ENCODE measurements around the gene HSBP1L1. TPM values are rescaled to one million over a fixed set of nuclear protein-coding genes. Genes with fewer than 3 reads are reported as not detected.
"Not testable (repeated sequence)": the region's sequence is repeated elsewhere in the genome, so short reads cannot be mapped to it uniquely, and the experiment has no call there.

Gene HSBP1L1
- total RNA-seq, 2 experiments from 2014 or later: 14.2 to 14.8 TPM

DNA sequence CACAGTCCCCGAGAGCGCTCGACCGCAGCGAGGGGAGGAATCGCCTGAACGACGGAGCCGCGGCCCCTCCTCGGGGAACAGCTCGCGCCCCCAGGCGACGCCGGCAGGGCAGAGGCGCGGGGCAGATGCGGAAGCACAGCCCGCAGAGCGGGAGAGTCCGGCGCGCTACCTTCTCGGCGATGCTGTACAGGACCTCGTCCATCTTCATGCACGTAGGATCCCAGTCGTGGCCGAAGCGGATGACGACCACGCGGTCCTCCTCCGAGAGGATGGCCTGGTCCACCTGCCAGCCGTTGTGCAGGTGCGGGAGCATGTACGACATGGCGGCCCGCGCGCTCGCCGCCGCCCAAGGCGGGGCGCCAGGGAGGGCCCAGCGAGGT lies 23.6 kb downstream of the HSBP1L1 start:
- intact Hi-C loops (cut with micrococcal nuclease): loop anchor here (1.0 to 2.0 kb wide), 10 partner anchors 23 to 919 kb away; partner anchors contain the start of genes ADNP2, ATP9B, CTDP1 and KCNG2
- H3K4me1 Mint-ChIP-seq (ENCODE audit: low read depth): peaks cover 39% of the 10 kb centered on the region
- peak overlapping the region; percentile 85 for H3K4me3 Mint-ChIP-seq
- H3K27me3 Mint-ChIP-seq (ENCODE audit: low read depth): no peaks in the 10 kb centered on the region
- H3K36me3 Mint-ChIP-seq (ENCODE audit: low read depth): peaks cover 20% of the 10 kb centered on the region
- H3K27ac Mint-ChIP-seq: peak overlapping the region; percentile 85
- CTCF ChIA-PET: interaction anchor here (0.6 to 1.5 kb wide), 2 partner anchors 20 to 47 kb away, joined by 3 to 4 read pairs; no protein-coding TSS in a partner anchor
- no peaks in the 10 kb centered on the region for H3K9me3 Mint-ChIP-seq
- DNase-seq: peak; percentile 70

DNA sequence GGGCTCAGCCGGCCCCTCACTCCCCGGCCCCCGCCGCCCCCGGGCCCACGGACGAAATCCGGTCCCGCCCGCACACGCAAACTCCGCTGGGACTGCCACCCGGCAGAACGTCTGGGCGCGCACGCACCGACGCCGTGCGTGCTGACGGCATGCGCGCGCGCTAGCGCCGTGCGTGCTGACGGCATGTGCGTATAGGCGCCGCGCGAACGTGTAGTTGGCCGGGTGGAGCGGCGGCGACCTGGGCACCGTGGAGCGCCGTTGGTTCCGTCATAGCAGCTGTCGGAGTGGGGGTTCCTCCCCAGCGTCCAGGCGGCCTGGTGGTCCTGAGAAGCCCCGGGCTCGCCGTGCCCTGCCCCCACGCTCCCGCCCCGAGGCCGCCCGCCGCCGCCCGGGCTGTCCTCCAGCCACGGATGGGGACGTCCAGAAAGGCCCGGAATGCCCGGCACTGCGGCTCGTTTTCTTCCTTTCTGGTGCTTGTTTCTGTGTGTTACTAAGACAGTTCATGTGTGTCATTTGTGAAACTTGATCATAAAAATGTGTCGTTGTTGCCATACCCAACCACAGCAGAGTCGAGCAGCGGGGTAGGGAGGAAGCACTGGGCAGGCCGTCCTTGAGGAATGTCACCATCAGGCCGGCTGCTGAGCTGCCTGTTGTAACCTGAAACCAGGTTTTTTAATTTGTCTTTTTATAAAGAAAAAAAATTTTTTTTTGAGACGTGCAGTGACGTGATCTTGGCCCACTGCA lies 24.2 kb downstream of the HSBP1L1 start, which contains the start of gene TXNL4A:
Gene TXNL4A (minus strand): TSS at position 113 of the 744 bp plus-strand sequence. CDS start 171 bp downstream, outside the sequence.
- intact Hi-C loops (cut with micrococcal nuclease): loop anchor here (1.0 to 2.0 kb wide), 10 partner anchors 23 to 919 kb away; partner anchors contain the start of genes ADNP2, ATP9B, CTDP1 and KCNG2
- Mint-ChIP-seq H3K27ac (peak within 1 kb of the TSS; percentile 85), H3K4me3 (peak within 1 kb of the TSS; percentile 85), H3K4me1 (ENCODE audit: low read depth) (peaks cover 35% of the 10 kb centered on the region), H3K27me3 (ENCODE audit: low read depth) (no peaks in the 10 kb centered on the region), H3K9me3 (no peaks in the 10 kb centered on the region), H3K36me3 (ENCODE audit: low read depth) (peaks cover 20% of the 10 kb centered on the region)
- peak; percentile 84 for DNase-seq
- CTCF ChIA-PET: interaction anchor here (1.1 kb wide), 1 partner anchor 24 kb away, joined by 3 read pairs; the partner anchor contains the start of gene HSBP1L1

DNA sequence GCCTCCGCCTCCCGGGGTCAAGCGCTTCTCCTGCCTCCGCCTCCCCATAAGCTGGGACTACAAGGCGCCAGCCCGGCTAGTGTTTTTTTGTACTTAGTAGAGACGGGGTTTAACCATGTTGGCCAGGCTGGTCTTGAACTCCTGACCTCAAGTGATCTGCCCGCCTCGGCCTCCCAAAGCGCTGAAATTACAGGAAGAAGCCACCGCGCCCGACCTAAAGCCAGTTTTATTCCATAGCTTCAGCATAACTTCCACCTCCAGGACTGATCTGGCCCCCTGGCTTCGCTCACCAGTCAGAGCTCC lies 24.7 kb downstream of the HSBP1L1 start:
- Mint-ChIP-seq H3K4me1 (ENCODE audit: low read depth) (peaks cover 30% of the 10 kb centered on the region), H3K9me3 (no peaks in the 10 kb centered on the region)

DNA sequence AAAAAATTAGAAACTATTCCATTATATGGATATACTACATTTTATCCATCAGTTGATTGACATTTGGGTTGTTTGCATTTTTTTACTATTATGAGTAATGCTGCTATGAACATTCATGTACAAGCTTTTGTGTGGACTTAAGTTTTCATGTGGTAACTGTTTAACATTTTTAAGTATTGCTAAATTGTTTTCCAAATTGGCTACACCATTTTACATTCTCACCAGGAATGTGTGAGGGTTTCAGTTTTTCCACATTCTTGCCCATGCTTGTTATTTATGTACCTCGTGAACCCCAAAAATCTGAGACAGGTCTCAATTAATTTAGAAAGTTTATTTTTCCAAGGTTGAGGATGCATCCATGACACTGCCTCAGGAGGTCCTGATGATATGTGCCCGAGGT lies 27.1 kb downstream of the HSBP1L1 start:
- Mint-ChIP-seq H3K4me1 (ENCODE audit: low read depth) (peaks cover 10% of the 10 kb centered on the region), H3K9me3 (no peaks in the 10 kb centered on the region), H3K4me3 (no peak overlapping the region), H3K27ac (no peak overlapping the region), H3K27me3 (ENCODE audit: low read depth) (no peaks in the 10 kb centered on the region), H3K36me3 (ENCODE audit: low read depth) (peaks cover 6% of the 10 kb centered on the region)
- no peak for DNase-seq
- intact Hi-C loops (cut with micrococcal nuclease): no loop called here
- CTCF ChIA-PET: no interaction called here

More for the DNA sequence above, 24.7 kb downstream of the HSBP1L1 start:
- Mint-ChIP-seq H3K4me3 (peak overlapping the region; percentile 85), H3K27me3 (ENCODE audit: low read depth) (no peaks in the 10 kb centered on the region), H3K36me3 (ENCODE audit: low read depth) (peaks cover 17% of the 10 kb centered on the region), H3K27ac (peak overlapping the region; percentile 84)
- DNase-seq: no peak
- intact Hi-C loops (cut with micrococcal nuclease): loop anchor here (2.0 kb wide), 4 partner anchors 158 to 594 kb away; partner anchors contain the start of genes KCNG2 and NFATC1
- CTCF ChIA-PET: interaction anchor here (1.1 kb wide), 1 partner anchor 24 kb away, joined by 3 read pairs; the partner anchor contains the start of gene HSBP1L1

DNA sequence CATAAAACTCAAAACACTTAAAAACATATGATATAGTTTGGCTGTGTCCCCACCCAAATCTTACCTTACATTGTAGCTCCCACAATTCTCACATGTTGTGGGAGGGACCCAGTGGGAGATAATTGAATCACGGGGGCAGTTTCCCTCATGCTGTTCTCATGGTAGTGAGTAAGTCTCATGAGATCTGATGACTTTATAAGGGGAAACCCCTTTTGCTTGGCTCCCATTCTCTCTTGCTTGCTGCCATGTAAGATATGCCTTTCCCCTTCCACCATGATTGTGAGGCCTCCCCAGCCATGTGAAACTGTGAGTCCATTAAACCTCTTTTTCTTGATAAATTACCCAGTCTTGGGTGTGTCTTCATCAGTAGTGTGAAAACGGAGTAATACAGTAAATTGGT lies 35.3 kb downstream of the HSBP1L1 start:
- H3K36me3 Mint-ChIP-seq (ENCODE audit: low read depth): peaks cover 11% of the 10 kb centered on the region
- H3K27me3 Mint-ChIP-seq (ENCODE audit: low read depth); intact Hi-C loops (cut with micrococcal nuclease); DNase-seq; H3K4me1 Mint-ChIP-seq (ENCODE audit: low read depth); H3K4me3 Mint-ChIP-seq; H3K27ac Mint-ChIP-seq: not testable (repeated sequence)
- peaks cover 16% of the 10 kb centered on the region for H3K9me3 Mint-ChIP-seq
- CTCF ChIA-PET: interaction anchor here (1.5 kb wide), 1 partner anchor 13 kb away, joined by 4 read pairs; no protein-coding TSS in a partner anchor

DNA sequence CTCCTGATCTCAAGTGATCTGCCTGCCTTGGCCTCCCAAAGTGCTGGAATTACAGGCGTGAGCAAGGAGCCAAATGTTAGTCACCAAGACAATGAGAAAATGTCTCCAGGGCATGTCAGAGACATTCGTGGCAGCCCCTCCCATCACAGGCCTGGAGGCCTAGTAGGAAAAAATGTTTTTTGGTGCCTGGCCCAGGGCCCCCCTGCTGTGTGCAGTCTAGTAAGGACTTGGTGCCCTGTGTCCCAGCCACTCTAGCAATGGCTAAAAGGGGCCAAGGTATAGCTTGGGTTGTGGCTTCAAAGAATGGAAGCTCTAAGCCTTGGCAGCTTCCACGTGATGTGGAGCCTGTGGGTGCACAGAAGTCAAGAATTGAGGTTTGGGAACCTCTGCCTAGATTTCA lies 36.4 kb downstream of the HSBP1L1 start:
- no peak for DNase-seq
- Mint-ChIP-seq H3K4me1 (ENCODE audit: low read depth) (no peaks in the 10 kb centered on the region), H3K4me3 (no peak overlapping the region), H3K27me3 (ENCODE audit: low read depth) (no peaks in the 10 kb centered on the region), H3K9me3 (peaks cover 16% of the 10 kb centered on the region), H3K27ac (no peak overlapping the region), H3K36me3 (ENCODE audit: low read depth) (peaks cover 10% of the 10 kb centered on the region)
- intact Hi-C loops (cut with micrococcal nuclease): no loop called here
- CTCF ChIA-PET: no interaction called here

DNA sequence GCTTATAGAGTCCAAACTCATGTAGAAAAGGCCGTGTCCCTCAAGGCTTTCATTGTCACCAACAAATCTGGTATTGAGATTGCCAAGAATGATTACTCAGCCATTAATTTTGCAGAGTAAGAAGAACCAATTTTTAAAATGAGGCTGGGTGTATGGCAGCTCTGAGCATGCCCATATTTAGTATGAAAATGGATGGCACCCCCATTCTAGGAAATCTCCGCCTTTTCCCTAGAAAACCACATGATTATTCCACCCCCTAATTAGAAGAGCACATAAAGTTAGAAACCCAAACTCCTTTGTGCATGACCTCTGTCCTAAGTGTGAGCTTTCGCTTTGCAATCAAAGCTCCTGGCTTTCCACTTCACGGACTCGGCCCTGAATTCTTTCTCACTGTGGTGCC lies 38.0 kb downstream of the HSBP1L1 start:
- H3K27me3 Mint-ChIP-seq (ENCODE audit: low read depth): no peaks in the 10 kb centered on the region
- H3K4me3 Mint-ChIP-seq: no peak overlapping the region
- CTCF ChIA-PET: no interaction called here

DNA sequence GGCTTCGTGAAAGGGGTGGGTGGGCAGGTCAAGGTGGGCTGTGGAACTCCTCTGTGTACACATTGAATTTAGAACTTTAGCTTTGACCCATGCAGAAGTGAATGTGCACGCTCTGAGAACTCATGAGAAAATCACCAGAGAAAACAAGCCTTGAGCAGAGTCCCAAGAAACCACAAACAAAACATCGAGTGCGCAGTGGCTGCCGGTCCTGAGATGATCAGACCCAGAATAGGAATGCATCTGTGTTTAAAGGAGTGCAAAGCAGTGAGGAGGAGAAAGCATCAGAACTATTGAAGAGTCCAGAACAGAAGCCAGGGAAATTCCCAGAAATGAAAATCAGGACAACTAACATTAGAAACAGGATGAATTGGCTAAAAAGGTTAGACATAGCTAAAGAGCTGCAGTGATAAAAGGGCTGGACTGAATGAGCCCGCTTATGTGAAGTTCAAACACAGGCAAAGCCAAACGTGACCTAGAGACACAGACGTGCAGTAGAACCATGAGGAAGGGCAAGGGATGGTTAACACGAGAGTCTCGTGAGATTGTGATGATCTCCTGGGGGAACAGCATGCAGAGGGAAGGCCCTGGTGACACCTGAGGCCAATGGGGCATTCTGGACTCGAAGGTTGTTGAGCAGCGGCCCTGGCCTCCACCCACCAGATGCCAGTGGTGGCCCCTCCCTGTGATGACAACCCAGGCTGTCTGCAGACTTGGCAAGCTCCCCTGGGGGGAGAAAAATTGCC lies 40.3 kb downstream of the HSBP1L1 start:
- H3K4me3 Mint-ChIP-seq: no peak overlapping the region
- H3K36me3 Mint-ChIP-seq (ENCODE audit: low read depth): peaks cover 10% of the 10 kb centered on the region
- no peaks in the 10 kb centered on the region for H3K27me3 Mint-ChIP-seq (ENCODE audit: low read depth)
- no peak overlapping the region for H3K27ac Mint-ChIP-seq
- intact Hi-C loops (cut with micrococcal nuclease): no loop called here
- DNase-seq: no peak
- CTCF ChIA-PET: interaction anchor here (0.6 kb wide), 1 partner anchor 24 kb away, joined by 3 read pairs; no protein-coding TSS in a partner anchor
- H3K9me3 Mint-ChIP-seq: peaks cover 18% of the 10 kb centered on the region
- H3K4me1 Mint-ChIP-seq (ENCODE audit: low read depth): no peaks in the 10 kb centered on the region

More for the DNA sequence above, 38.0 kb downstream of the HSBP1L1 start:
- intact Hi-C loops (cut with micrococcal nuclease): no loop called here
- H3K4me1 Mint-ChIP-seq (ENCODE audit: low read depth): no peaks in the 10 kb centered on the region
- peaks cover 19% of the 10 kb centered on the region for H3K9me3 Mint-ChIP-seq
- no peak overlapping the region for H3K27ac Mint-ChIP-seq
- DNase-seq: no peak
- H3K36me3 Mint-ChIP-seq (ENCODE audit: low read depth): peaks cover 10% of the 10 kb centered on the region

DNA sequence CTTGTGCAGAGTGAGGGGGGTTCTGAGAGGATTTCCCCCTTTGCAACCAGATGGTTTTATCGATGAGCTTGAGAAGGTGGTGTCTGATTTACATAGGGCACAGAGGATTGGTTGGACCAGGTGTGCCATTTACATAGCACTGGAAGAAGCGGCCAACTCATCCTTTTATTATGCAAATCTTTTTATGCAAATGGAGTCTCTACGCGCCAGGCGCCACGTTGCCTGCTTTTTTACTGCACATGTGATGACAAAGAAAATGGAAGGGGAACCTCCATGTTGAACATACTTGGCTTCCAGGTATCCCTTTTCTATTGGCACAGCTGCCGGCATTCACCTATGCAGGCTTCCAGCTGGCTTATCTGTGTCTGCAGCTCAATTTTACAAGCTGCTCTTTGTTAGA lies 42.3 kb downstream of the HSBP1L1 start:
- Mint-ChIP-seq H3K9me3 (peaks cover 14% of the 10 kb centered on the region), H3K4me1 (ENCODE audit: low read depth) (no peaks in the 10 kb centered on the region), H3K27ac (no peak overlapping the region), H3K27me3 (ENCODE audit: low read depth) (no peaks in the 10 kb centered on the region), H3K4me3 (no peak overlapping the region), H3K36me3 (ENCODE audit: low read depth) (peaks cover 9% of the 10 kb centered on the region)
- CTCF ChIA-PET: no interaction called here
- no peak for DNase-seq
- intact Hi-C loops (cut with micrococcal nuclease): no loop called here

DNA sequence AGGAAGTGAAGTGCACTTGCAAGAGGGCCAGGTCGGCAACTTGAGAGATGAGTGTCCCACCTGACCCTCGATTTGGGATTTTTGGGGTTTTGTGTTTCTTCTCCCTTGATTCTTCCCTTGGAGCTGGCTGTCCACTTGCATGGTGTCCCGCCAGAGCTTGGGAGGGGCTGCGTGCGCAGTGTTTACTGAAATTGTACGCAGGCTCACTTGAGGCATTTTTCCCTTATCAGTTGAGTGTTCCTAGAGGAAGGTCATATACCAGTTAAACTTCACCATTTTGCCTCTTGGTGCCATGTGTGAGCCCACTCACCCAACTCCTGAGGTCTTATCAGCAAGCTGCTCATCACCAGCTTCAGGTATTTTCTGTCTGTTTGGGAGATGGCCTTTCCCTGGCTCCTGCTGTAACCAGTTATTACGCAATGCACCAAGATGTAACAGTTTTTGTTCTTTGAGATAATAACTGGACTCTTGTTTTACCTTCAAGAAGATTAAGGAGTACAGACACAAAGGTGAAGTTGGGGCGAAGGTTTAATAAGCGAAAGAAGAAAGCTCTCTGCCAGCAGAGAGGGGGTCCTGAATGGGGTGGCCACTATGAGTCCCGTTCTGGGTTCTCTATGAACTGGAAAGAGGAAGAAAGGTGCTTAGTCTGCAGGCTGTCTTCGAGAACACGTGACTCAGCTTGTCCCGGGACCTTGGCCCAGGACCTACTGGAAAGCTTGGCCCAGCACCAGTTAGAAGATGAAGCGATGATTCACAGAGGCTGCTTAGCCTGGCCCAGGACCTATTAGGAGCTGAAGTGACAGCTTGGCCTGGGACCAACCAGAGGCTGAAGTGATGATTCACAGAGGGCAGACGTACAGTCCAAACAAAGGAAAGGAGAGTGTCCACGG lies 45.5 kb downstream of the HSBP1L1 start:
- intact Hi-C loops (cut with micrococcal nuclease): no loop called here
- H3K36me3 Mint-ChIP-seq (ENCODE audit: low read depth): peaks cover 8% of the 10 kb centered on the region
- CTCF ChIA-PET: no interaction called here
- no peak overlapping the region for H3K4me3 Mint-ChIP-seq
- H3K27ac Mint-ChIP-seq: no peak overlapping the region
- DNase-seq: no peak
- peaks cover 21% of the 10 kb centered on the region for H3K9me3 Mint-ChIP-seq
- H3K27me3 Mint-ChIP-seq (ENCODE audit: low read depth): no peaks in the 10 kb centered on the region
- H3K4me1 Mint-ChIP-seq (ENCODE audit: low read depth): no peaks in the 10 kb centered on the region

DNA sequence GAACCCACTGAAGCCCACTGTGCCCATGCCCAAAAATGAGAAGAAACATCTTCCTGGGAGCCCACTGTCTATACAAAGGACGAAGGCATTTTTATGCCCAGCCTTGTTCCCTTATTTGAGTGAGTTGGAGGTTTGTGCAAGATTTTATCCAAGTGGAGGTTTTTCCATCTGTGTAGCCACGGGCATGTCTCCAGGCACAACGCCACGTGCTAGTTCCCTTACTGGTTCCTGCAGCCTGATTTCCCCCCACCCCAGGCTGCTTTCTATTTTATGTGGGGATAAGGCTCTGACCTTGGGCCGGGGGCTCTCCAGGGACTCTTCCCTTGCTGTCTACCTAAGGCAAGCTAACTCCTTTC lies 46.1 kb downstream of the HSBP1L1 start:
- Mint-ChIP-seq H3K27me3 (ENCODE audit: low read depth) (no peaks in the 10 kb centered on the region), H3K4me1 (ENCODE audit: low read depth) (no peaks in the 10 kb centered on the region), H3K27ac (no peak overlapping the region), H3K4me3 (no peak overlapping the region), H3K9me3 (peaks cover 21% of the 10 kb centered on the region), H3K36me3 (ENCODE audit: low read depth) (peaks cover 8% of the 10 kb centered on the region)
- CTCF ChIA-PET: no interaction called here
- DNase-seq: no peak
- intact Hi-C loops (cut with micrococcal nuclease): no loop called here
